K562 (cell line): ENCODE results near the gene AMT. TPM values are rescaled to one million over a fixed set of nuclear protein-coding genes. Genes with fewer than 3 reads are reported as not detected.

Source experiments
- ATAC-seq: fragments of 200-7000 bp; cut with Tn5 transposase; 3 replicates; pipeline ENCODE4 v1.9.1; 2020; ENCODE audit warnings: moderate library complexity
- Bru-seq: library from RNA; stranded (reverse); fragments of 400-500 nt; gene quantifications from one replicate; lab custom pipeline; 2021; lab: Mats Ljungman, UMichigan
- BruChase-seq, 2 experiments: library from RNA; stranded (reverse); fragments of 400-500 nt; gene quantifications; one replicate each; lab custom pipeline; 2021; lab: Mats Ljungman, UMichigan
- BruUV-seq: library from RNA; stranded (reverse); fragments of 400-500 nt; replicated peaks from 2 replicates; lab custom pipeline; 2021; lab: Mats Ljungman, UMichigan
- CTCF ChIA-PET: fragments of 300-600 bp; formaldehyde crosslinking; extraction: SDS; loops from one replicate; lab custom pipeline; 2021; ENCODE audit warnings: low intra/inter-chr PET ratio; lab: Yijun Ruan, JAX
- POLR2A ChIA-PET: fragments of 300-600, 350-650 bp; sonication (Branson Sonifier 250); formaldehyde crosslinking; extraction: SDS; loops from one replicate; lab custom pipeline; 2021; ENCODE audit warnings: antibody characterized with exemption, inconsistent platforms; lab: Yijun Ruan, JAX
- DNase-seq, 4 experiments: peaks; one replicate each; pipeline versions ENCODE4 v3.0.0 to v3.0.0-alpha.2; 2011 to 2018; ENCODE audit warnings: low spot score in 3 of 4, mixed read lengths in 3 of 4; ENCODE audit errors: extremely low read depth in 1 of 4
- FAIRE-seq: peaks from 2 replicates; lab custom pipeline; 2011; peaks lifted over from hg19 to GRCh38; lab: Jason Lieb, UNC
- H2AFZ ChIP-seq: 2 replicates; pipeline ENCODE4 v1.6.0; 2011; ENCODE audit warnings: low read depth, low read length, control low read depth, inconsistent platforms
- H3K27ac ChIP-seq: fragments of 200-600 bp; 3 replicates; pipeline ENCODE4 v1.8.0; 2011; ENCODE audit warnings: low read depth, mild to moderate bottlenecking, control low read depth, inconsistent platforms, low read length, moderate library complexity, mixed read lengths; ENCODE audit errors: extremely low read depth
- H3K27me3 ChIP-seq, 2 experiments: fragments of 300-600 bp in 1 of 2; 2 replicates in 1 of 2; 3 replicates in 1 of 2; pipeline versions ENCODE4 v1.6.0 to v1.8.0; 2011; ENCODE audit warnings: inconsistent platforms in 2 of 2, low read length in 2 of 2, mild to moderate bottlenecking in 1 of 2, mixed read lengths in 1 of 2, moderate library complexity in 1 of 2; ENCODE audit not compliant: control insufficient read depth in 2 of 2, insufficient read depth in 2 of 2
- H3K36me3 ChIP-seq: fragments of 300-600 bp; 3 replicates; pipeline ENCODE4 v1.8.0; 2011; ENCODE audit warnings: mild to moderate bottlenecking, low read length, inconsistent platforms; ENCODE audit not compliant: control insufficient read depth, insufficient read depth
- H3K4me1 ChIP-seq, 2 experiments: fragments of 200-600 bp in 1 of 2; replicated peaks in 1 of 2; 2 replicates in 1 of 2; 3 replicates in 1 of 2; pipeline versions ENCODE4 v1.5.1 to v1.8.0; 2011; ENCODE audit warnings: inconsistent platforms in 2 of 2, low read length in 2 of 2, mild to moderate bottlenecking in 1 of 2, mixed read lengths in 1 of 2, moderate library complexity in 1 of 2; ENCODE audit not compliant: control insufficient read depth in 2 of 2, insufficient read depth in 2 of 2
- H3K4me2 ChIP-seq: 2 replicates; pipeline ENCODE4 v1.6.1; 2011; ENCODE audit warnings: low read length, control low read depth, inconsistent platforms, mixed read lengths; ENCODE audit not compliant: insufficient read depth
- H3K4me3 ChIP-seq: fragments of 200-600 bp; sonication (generic), shearing (Covaris generic); 2 replicates; pipeline ENCODE4 v1.5.1; 2016; ENCODE audit warnings: control low read depth, inconsistent platforms
- H3K79me2 ChIP-seq: fragments of 200-600 bp; 3 replicates; pipeline ENCODE4 v1.8.0; 2011; ENCODE audit warnings: low read length, inconsistent platforms; ENCODE audit not compliant: control insufficient read depth, insufficient read depth
- H3K9ac ChIP-seq, 2 experiments: 2 replicates each; pipeline versions ENCODE4 v1.6.0 to v1.6.1; 2011; ENCODE audit warnings: low read depth in 2 of 2, low read length in 2 of 2, control low read depth in 1 of 2, inconsistent platforms in 1 of 2, mild to moderate bottlenecking in 1 of 2, mixed read lengths in 1 of 2; ENCODE audit not compliant: insufficient read depth in 1 of 2
- H3K9me1 ChIP-seq: one replicate; pipeline ENCODE4 v1.6.0; 2011; ENCODE audit warnings: inconsistent platforms, mild to moderate bottlenecking, low read length, moderate library complexity; ENCODE audit not compliant: control insufficient read depth, insufficient read depth
- H3K9me3 ChIP-seq: replicated peaks from 2 replicates; pipeline ENCODE4 v1.5.1; 2011; ENCODE audit warnings: low read depth, low read length, inconsistent platforms; ENCODE audit not compliant: control insufficient read depth, insufficient read depth
- H4K20me1 ChIP-seq: replicated peaks from 2 replicates; pipeline ENCODE4 v1.6.1; 2011; ENCODE audit warnings: low read length, inconsistent platforms, mixed read lengths; ENCODE audit not compliant: control insufficient read depth, insufficient read depth
- POLR2G ChIP-seq: fragments of 200-400 bp; formaldehyde crosslinking; IDR thresholded peaks from 2 replicates; pipeline ENCODE4 v1.6.1; 2017; ENCODE audit warnings: low read depth, mild to moderate bottlenecking, antibody characterized with exemption, low read length, moderate library complexity
- YBX1 ChIP-seq: fragments of 450-650 bp; IDR thresholded peaks from 2 replicates; pipeline ENCODE4 v1.7.1; 2016; ENCODE audit warnings: mild to moderate bottlenecking
- ZBTB17 ChIP-seq: fragments of 450-650 bp; formaldehyde crosslinking; IDR thresholded peaks from 2 replicates; pipeline ENCODE4 v1.4.0; 2020; ENCODE audit warnings: mild to moderate bottlenecking
- WGBS: fragments of 100-300 bp; shearing (Covaris generic); methylation state at CpG from one replicate; pipeline ENCODE4 v1.1.6; 2016; ENCODE audit warnings: low coverage, mixed read lengths; ENCODE audit not compliant: insufficient coverage; ENCODE audit errors: missing lambda C conversion rate; 5-methylcytosine and 5-hydroxymethylcytosine counted together
- in situ Hi-C: fragments of 300-500 bp; cut with MboI; formaldehyde crosslinking; loops from 4 replicates; pipeline ENCODE4 v1.15.0; 2018; ENCODE audit warnings: inconsistent platforms, mixed read lengths
- intact Hi-C: fragments of 100-400 bp; cut with micrococcal nuclease; formaldehyde crosslinking; loops from 2 replicates; pipeline ENCODE4 v1.14.2; 2022
- long read RNA-seq, 3 experiments: library from polyadenylated mRNA in 2 of 3; library from RNA in 1 of 3; unstranded in 2 of 3; stranded (forward) in 1 of 3; transcript quantifications; one replicate each; pipeline ENCODE4 v2.0.0, GENCODE V29; 2019 to 2022
- polyA minus RNA-seq, 3 experiments: library from RNA; depleted of rRNA, polyadenylated mRNA; stranded (reverse); fragments of >200 nt; gene quantifications; 2 replicates each; pipeline ENCODE4 v1.2.3, GENCODE V29; 2011
- polyA plus RNA-seq, 8 experiments: library from polyadenylated mRNA; depleted of rRNA in 4 of 8; stranded (reverse) in 5 of 8; unstranded in 3 of 8; fragments of >200 nt; fragmentation: Nextera tagmentation in 2 of 8; fragmentation: Illumina TruSeq in 1 of 8; extraction: Ambion mirVana in 2 of 8; extraction: Trizol in 1 of 8; gene quantifications; 2 replicates each; pipeline versions ENCODE4 v1.2.1 to v1.2.3, GENCODE V29; 2011 to 2014; ENCODE audit warnings: inconsistent platforms in 1 of 8, missing spikeins in 1 of 8
- total RNA-seq, 7 experiments: library from RNA; depleted of rRNA in 6 of 7; stranded (reverse); fragments of >200 nt in 6 of 7; fragmentation: Illumina TruSeq in 2 of 7; extraction: Trizol in 2 of 7; gene quantifications; 2 replicates each; pipeline versions ENCODE4 v1.2.1 to v1.2.3, GENCODE V29; 2011 to 2021; ENCODE audit warnings: low replicate concordance in 1 of 7

AMT gene, protein sequence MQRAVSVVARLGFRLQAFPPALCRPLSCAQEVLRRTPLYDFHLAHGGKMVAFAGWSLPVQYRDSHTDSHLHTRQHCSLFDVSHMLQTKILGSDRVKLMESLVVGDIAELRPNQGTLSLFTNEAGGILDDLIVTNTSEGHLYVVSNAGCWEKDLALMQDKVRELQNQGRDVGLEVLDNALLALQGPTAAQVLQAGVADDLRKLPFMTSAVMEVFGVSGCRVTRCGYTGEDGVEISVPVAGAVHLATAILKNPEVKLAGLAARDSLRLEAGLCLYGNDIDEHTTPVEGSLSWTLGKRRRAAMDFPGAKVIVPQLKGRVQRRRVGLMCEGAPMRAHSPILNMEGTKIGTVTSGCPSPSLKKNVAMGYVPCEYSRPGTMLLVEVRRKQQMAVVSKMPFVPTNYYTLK
- total RNA-seq (2011; cell fraction: chromatin; rRNA removed; ENCODE audit: low replicate concordance): 9.9 and 19.2 TPM in 2 replicates
- 8.2 and 11.2 TPM in 2 replicates for total RNA-seq (2011; cell fraction: nucleolus; rRNA removed)
- total RNA-seq (2011; cell fraction: nucleoplasm; rRNA removed): 4.3 and 8.5 TPM in 2 replicates
- total RNA-seq (2014; rRNA removed) (0.37 and 0.41 TPM in 2 replicates), total RNA-seq (2014; rRNA removed; fragmentation: Illumina TruSeq; extraction: Trizol) (0.18 and 0.29 TPM in 2 replicates), total RNA-seq (2015; rRNA removed; fragmentation: Illumina TruSeq; extraction: Trizol) (0.14 and 0.41 TPM in 2 replicates), total RNA-seq (2021) (0.72 and 1.5 TPM in 2 replicates), polyA plus RNA-seq (2011; rRNA removed) (1.6 and 4.4 TPM in 2 replicates), polyA plus RNA-seq (2014; fragmentation: Illumina TruSeq; extraction: Trizol) (0.52 and 0.76 TPM in 2 replicates), polyA plus RNA-seq (2014; fragmentation: Nextera tagmentation; extraction: Ambion mirVana) (under 1 TPM; 0.25 to 0.66 TPM), polyA plus RNA-seq (2014; rRNA removed) (0.98 and 2.1 TPM in 2 replicates), polyA minus RNA-seq (2011; rRNA and poly(A)+ RNA removed) (0.42 and 0.70 TPM in 2 replicates), Bru-seq, nascent RNA (percentile 39 among the genes with signal in this experiment), BruChase-seq, experiment 1, labeled RNA remaining after a 2-hour chase (percentile 34 among the genes with signal in this experiment), BruChase-seq, experiment 2, labeled RNA remaining after a 6-hour chase (percentile 44 among the genes with signal in this experiment)
- 0.58 and 0.99 TPM in 2 replicates for polyA plus RNA-seq (2011; cell fraction: cytosol; rRNA removed)
- 38.0 and 49.6 TPM in 2 replicates for polyA plus RNA-seq (2011; cell fraction: nucleus; rRNA removed)
- 0.86 and 6.3 TPM in 2 replicates for polyA plus RNA-seq (2012)
- not detected in 2 replicates for polyA minus RNA-seq (2011; cell fraction: cytosol; rRNA and poly(A)+ RNA removed)
- 1.2 and 2.0 TPM in 2 replicates for polyA minus RNA-seq (2011; cell fraction: nucleus; rRNA and poly(A)+ RNA removed)
- long read RNA-seq, experiment 1, partial matches to known transcripts: 1 of 2 reads
- long read RNA-seq, experiment 1, other reads (novel, unspliced or antisense): 0 of 2 reads
- long read RNA-seq, experiment 2, partial matches to known transcripts: 1 of 1 reads
- long read RNA-seq, experiment 2, other reads (novel, unspliced or antisense): 0 of 1 reads
- long read RNA-seq, experiment 3: 0 reads

DNA sequence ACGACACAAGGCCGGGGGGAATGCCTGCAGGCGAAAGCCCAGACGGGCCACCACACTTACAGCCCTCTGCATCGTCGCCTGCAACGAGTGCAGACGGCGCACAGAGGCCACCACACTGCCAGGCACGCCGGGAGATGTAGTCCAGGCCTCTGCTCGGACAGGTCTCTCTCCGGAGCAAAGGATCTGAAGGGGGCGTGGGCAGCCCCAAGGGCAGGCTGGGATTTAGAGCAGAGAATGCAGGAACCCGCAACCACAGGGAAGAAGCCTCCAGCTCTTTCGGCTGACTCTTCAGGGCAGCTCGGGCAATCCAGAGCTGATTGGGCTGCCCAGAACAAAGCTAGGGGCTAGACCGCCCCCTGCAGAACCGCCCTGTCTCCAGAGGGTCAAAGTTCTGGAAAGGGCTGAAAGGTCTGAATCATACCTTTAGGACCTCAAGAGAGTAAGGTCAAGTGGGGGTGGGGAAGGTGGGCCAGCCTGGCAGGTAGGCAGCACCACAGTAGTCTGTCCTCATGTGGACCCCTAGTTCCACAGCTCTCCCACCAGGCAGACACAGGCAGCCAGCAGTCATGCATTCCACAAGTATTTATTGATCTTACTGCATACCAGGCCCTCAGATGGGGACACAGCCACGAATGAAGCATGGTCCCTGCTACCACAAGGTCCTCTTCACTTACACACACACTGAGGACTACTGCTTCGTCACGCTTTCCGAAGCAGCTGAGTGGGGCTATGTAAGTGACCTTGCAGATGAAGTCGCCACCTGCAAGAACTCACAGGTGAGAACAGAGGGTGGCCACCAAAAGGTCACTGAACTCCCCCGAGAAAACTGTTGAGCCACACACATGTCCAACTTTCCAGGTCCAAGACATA lies at the start of gene AMT:
TSS of gene AMT (minus strand) at position 95 of the 870 bp plus-strand sequence. CDS start at position 72, 23 bp downstream.
- no TSS peak for BruUV-seq
- Histone ChIP-seq H2AFZ (no peak within 1 kb of the TSS), H3K9me1 (no peaks in the 10 kb centered on the region)
- TF ChIP-seq YBX1: no peak
- TF ChIP-seq POLR2G: peak; percentile 51
- no peak for TF ChIP-seq ZBTB17 (CRISPR knock-in tag)
- TF ChIP-seq, all 486 proteins: peak for 1
- Histone ChIP-seq H3K79me2 (no peaks in the 10 kb centered on the region), H3K36me3 (no peaks in the 10 kb centered on the region), H3K27me3 (no peaks in the 10 kb centered on the region), H3K4me2 (no peak within 1 kb of the TSS), H3K27ac (no peak within 1 kb of the TSS), H3K4me1 (peaks cover 2 to 21% of the 10 kb centered on the region in 2 experiments; a peak in 3 of 5 replicates), H3K9me3 (no peaks in the 10 kb centered on the region), H3K4me3 (no peak within 1 kb of the TSS), H4K20me1 (no peaks in the 10 kb centered on the region), H3K9ac (peak within 1 kb of the TSS in 1 of 2 experiments; percentile 45; a peak in 2 of 4 replicates)
- CTCF ChIA-PET: no interaction called here
- no peak for FAIRE-seq
- WGBS: 79% methylated on average over 13 of the region's 25 CpGs
- POLR2A ChIA-PET: interaction anchor here (2.4 kb wide), 1 partner anchor 11 kb away, joined by 10 read pairs; the partner anchor contains the start of genes RHOA and TCTA
- peak; percentile 29; the same call in 2 of the 3 replicates for ATAC-seq
- in situ Hi-C loops: no loop called here
- intact Hi-C loops: no loop called here
- DNase-seq: peak in 1 of 4 experiments; percentile 3
